GM12878 (cell line): ENCODE data around the gene MGAT3. TPM values are rescaled to one million over a fixed set of nuclear protein-coding genes. Genes with fewer than 3 reads are reported as not detected.
A peak's percentile ranks its signal among the peaks of the same experiment; 100 is the strongest.

ENCODE experiments used
- BCL11A ChIP-seq: IDR thresholded peaks from 2 replicates; pipeline ENCODE4 v1.6.1; 2011; ENCODE audit warnings: low read depth, low read length
- BHLHE40 ChIP-seq, 2 experiments: fragments of 450-650 bp in 1 of 2; IDR thresholded peaks; 2 replicates each; pipeline ENCODE4 v1.6.1; 2011 to 2017; ENCODE audit warnings: low read depth in 2 of 2, borderline replicate concordance in 1 of 2, improper control_type of control experiment in 1 of 2, low read length in 1 of 2, mild to moderate bottlenecking in 1 of 2
- CEBPB ChIP-seq, 2 experiments: fragments of 150-350 bp in 1 of 2; IDR thresholded peaks; 2 replicates each; pipeline ENCODE4 v1.6.1; 2012 to 2014; ENCODE audit warnings: low read depth in 2 of 2, low read length in 2 of 2, borderline replicate concordance in 1 of 2, inconsistent platforms in 1 of 2
- ETV6 ChIP-seq, 2 experiments: fragments of 450-650 bp in 1 of 2; IDR thresholded peaks in 1 of 2; conservative IDR thresholded peaks in 1 of 2; 2 replicates each; pipeline ENCODE4 v1.6.1; 2014; ENCODE audit warnings: antibody characterized with exemption in 1 of 2, borderline replicate concordance in 1 of 2, low read depth in 1 of 2, mild to moderate bottlenecking in 1 of 2, moderate library complexity in 1 of 2
- FOS ChIP-seq: IDR thresholded peaks from 3 replicates; pipeline ENCODE4 v1.6.1; 2011; ENCODE audit warnings: borderline replicate concordance; ENCODE audit not compliant: insufficient read length; ENCODE audit errors: extremely low read depth
- GATAD2B ChIP-seq: fragments of 450-650 bp; conservative IDR thresholded peaks from 2 replicates; pipeline ENCODE4 v1.6.1; 2017; ENCODE audit warnings: low read depth, mild to moderate bottlenecking, moderate library complexity
- HDAC2 ChIP-seq: fragments of 200-600 bp; sonication (generic); IDR thresholded peaks from 2 replicates; pipeline ENCODE4 v1.6.1; 2017
- JUND ChIP-seq: IDR thresholded peaks from 2 replicates; pipeline ENCODE4 v1.6.1; 2012; ENCODE audit warnings: low read depth, mild to moderate bottlenecking, low read length, improper control_type of control experiment, moderate library complexity
- KDM1A ChIP-seq: fragments of 200-600 bp; sonication (generic); IDR thresholded peaks from 2 replicates; pipeline ENCODE4 v1.6.1; 2016; ENCODE audit warnings: borderline replicate concordance
- KLF5 ChIP-seq: fragments of 450-650 bp; IDR thresholded peaks from 2 replicates; pipeline ENCODE4 v1.6.1; 2014; ENCODE audit warnings: mild to moderate bottlenecking; ENCODE audit not compliant: partially characterized antibody
- MXI1 ChIP-seq: fragments of 150-350 bp; IDR thresholded peaks from 2 replicates; pipeline ENCODE4 v1.6.1; 2011; ENCODE audit warnings: low read depth, mild to moderate bottlenecking, inconsistent platforms, low read length, improper control_type of control experiment
- NFXL1 ChIP-seq: fragments of 450-650 bp; IDR thresholded peaks from 2 replicates; pipeline ENCODE4 v1.6.1; 2017; ENCODE audit warnings: antibody characterized with exemption, mild to moderate bottlenecking, borderline replicate concordance
- NR2F1 ChIP-seq: fragments of 450-650 bp; conservative IDR thresholded peaks from 2 replicates; pipeline ENCODE4 v1.6.1; 2017; ENCODE audit warnings: mild to moderate bottlenecking
- RCOR1 ChIP-seq: conservative IDR thresholded peaks from 2 replicates; pipeline ENCODE4 v1.6.1; 2012; ENCODE audit warnings: low read depth, low read length, improper control_type of control experiment
- TBL1XR1 ChIP-seq: IDR thresholded peaks from 2 replicates; pipeline ENCODE4 v1.6.1; 2012; ENCODE audit warnings: low read depth, low read length, improper control_type of control experiment
- ZZZ3 ChIP-seq: IDR thresholded peaks from 2 replicates; pipeline ENCODE4 v1.6.1; 2011; ENCODE audit warnings: low read depth; ENCODE audit not compliant: control insufficient read depth, insufficient read length
- polyA plus RNA-seq, 11 experiments: library from polyadenylated mRNA; depleted of rRNA in 4 of 11; unstranded in 6 of 11; stranded (reverse) in 5 of 11; fragments of >200 nt; fragmentation: Nextera tagmentation in 4 of 11; fragmentation: Illumina TruSeq in 1 of 11; extraction: Ambion mirVana in 4 of 11; extraction: Trizol in 1 of 11; gene quantifications; 1 replicate in 1 of 11; 2 replicates in 10 of 11; pipeline versions ENCODE4 v1.2.1 to v1.2.3, GENCODE V29; 2011 to 2016; ENCODE audit warnings: inconsistent platforms in 2 of 11, missing spikeins in 2 of 11, low read depth in 1 of 11
- total RNA-seq, 4 experiments: library from RNA; depleted of rRNA in 3 of 4; stranded (reverse); fragments of >200 nt in 3 of 4; fragmentation: Illumina TruSeq in 1 of 4; extraction: Trizol in 1 of 4; gene quantifications; 2 replicates each; pipeline versions ENCODE4 v1.2.1 to v1.2.3, GENCODE V29; 2013 to 2021
- TF ChIP-seq, protein P1 (sequence below): IDR thresholded peaks from 2 replicates; pipeline ENCODE4 v1.6.1; 2011; ENCODE audit warnings: low read depth, low read length, improper control_type of control experiment, borderline replicate concordance
- TF ChIP-seq, protein P2 (sequence below): fragments of 450-650 bp; IDR thresholded peaks from 2 replicates; pipeline ENCODE4 v1.6.1; 2017; ENCODE audit warnings: low read depth, mild to moderate bottlenecking, moderate library complexity
- TF ChIP-seq, protein P3 (sequence below), 3 experiments: IDR thresholded peaks in 2 of 3; conservative IDR thresholded peaks in 1 of 3; 2 replicates each; pipeline ENCODE4 v1.5.1; 2011; ENCODE audit warnings: low read depth in 3 of 3, low read length in 3 of 3, mild to moderate bottlenecking in 3 of 3, control low read depth in 2 of 3, moderate library complexity in 2 of 3, inconsistent platforms in 1 of 3, mixed read lengths in 1 of 3; ENCODE audit not compliant: control insufficient read depth in 2 of 3, insufficient read depth in 1 of 3; ENCODE audit errors: extremely low read depth in 1 of 3
- TF ChIP-seq, protein P4 (sequence below): fragments of 450-650 bp; formaldehyde crosslinking; IDR thresholded peaks from 2 replicates; pipeline ENCODE4 v1.4.0; 2020; ENCODE audit warnings: mild to moderate bottlenecking, moderate library complexity

Gene MGAT3
- total and polyA plus RNA-seq, 10 of the 15 experiments (the other 5 are each of a cell fraction or from before 2014, with no cell fraction given), result 0.32 to 40.2 (median 11.9) TPM

DNA sequence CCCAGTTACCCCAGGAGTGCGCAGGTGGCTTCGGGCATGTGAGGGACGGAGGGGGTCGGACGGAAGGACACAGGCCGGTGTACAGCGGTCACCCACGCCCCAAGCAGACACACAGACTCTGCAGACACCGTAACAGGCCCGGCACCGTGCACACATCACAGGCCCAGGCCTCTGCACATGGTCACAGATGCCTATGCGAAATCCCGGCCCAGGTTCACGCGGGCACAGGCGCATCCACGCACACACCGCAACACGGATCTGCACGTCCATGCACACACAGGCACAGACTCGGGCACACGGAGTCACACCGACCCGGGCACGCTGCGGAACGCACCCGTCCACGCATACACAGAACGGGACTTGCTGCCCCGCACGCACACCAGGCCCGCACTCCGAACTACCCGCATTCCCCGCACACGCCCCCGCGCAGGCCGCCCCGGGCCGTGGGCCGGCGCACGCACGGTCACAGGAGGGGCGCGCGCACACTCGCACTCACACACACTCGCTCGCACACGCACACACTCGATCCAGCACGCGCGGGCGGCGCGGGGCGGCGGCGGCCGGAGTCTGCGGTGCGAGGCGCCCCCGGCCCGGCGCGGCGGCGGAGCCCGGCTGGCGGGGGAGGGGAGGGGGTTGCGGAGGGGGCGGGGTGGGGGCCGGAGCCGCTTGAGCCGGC is at the start of gene MGAT3 (continued):
- TF ChIP-seq, protein P1, sequence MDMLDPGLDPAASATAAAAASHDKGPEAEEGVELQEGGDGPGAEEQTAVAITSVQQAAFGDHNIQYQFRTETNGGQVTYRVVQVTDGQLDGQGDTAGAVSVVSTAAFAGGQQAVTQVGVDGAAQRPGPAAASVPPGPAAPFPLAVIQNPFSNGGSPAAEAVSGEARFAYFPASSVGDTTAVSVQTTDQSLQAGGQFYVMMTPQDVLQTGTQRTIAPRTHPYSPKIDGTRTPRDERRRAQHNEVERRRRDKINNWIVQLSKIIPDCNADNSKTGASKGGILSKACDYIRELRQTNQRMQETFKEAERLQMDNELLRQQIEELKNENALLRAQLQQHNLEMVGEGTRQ, result no peak
- no peak for TF ChIP-seq NR2F1
- no peak for TF ChIP-seq ETV6 (conservative IDR thresholded peaks at IDR 0.05 in 1 of 2, IDR thresholded peaks at IDR 0.05 in 1 of 2; ENCODE audit: borderline replicate concordance in 1 of 2, low read depth in 1 of 2)
- no peak for TF ChIP-seq TBL1XR1
- TF ChIP-seq ZZZ3, result no peak
- TF ChIP-seq BHLHE40 (IDR thresholded peaks at IDR 0.05; ENCODE audit: borderline replicate concordance in 1 of 2, low read depth in 2 of 2, low read length in 1 of 2), result peak in 1 of 2 experiments; percentile 48; a peak in 2 of 4 replicates
- TF ChIP-seq, protein P2, sequence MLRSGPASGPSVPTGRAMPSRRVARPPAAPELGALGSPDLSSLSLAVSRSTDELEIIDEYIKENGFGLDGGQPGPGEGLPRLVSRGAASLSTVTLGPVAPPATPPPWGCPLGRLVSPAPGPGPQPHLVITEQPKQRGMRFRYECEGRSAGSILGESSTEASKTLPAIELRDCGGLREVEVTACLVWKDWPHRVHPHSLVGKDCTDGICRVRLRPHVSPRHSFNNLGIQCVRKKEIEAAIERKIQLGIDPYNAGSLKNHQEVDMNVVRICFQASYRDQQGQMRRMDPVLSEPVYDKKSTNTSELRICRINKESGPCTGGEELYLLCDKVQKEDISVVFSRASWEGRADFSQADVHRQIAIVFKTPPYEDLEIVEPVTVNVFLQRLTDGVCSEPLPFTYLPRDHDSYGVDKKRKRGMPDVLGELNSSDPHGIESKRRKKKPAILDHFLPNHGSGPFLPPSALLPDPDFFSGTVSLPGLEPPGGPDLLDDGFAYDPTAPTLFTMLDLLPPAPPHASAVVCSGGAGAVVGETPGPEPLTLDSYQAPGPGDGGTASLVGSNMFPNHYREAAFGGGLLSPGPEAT, result no peak
- TF ChIP-seq KDM1A, result no peak
- no peak for TF ChIP-seq MXI1
- TF ChIP-seq FOS, result no peak
- no peak for TF ChIP-seq CEBPB (IDR thresholded peaks at IDR 0.05; ENCODE audit: borderline replicate concordance in 1 of 2, low read depth in 2 of 2, low read length in 2 of 2)
- no peak for TF ChIP-seq KLF5
- TF ChIP-seq RCOR1, result no peak
- TF ChIP-seq, protein P3, sequence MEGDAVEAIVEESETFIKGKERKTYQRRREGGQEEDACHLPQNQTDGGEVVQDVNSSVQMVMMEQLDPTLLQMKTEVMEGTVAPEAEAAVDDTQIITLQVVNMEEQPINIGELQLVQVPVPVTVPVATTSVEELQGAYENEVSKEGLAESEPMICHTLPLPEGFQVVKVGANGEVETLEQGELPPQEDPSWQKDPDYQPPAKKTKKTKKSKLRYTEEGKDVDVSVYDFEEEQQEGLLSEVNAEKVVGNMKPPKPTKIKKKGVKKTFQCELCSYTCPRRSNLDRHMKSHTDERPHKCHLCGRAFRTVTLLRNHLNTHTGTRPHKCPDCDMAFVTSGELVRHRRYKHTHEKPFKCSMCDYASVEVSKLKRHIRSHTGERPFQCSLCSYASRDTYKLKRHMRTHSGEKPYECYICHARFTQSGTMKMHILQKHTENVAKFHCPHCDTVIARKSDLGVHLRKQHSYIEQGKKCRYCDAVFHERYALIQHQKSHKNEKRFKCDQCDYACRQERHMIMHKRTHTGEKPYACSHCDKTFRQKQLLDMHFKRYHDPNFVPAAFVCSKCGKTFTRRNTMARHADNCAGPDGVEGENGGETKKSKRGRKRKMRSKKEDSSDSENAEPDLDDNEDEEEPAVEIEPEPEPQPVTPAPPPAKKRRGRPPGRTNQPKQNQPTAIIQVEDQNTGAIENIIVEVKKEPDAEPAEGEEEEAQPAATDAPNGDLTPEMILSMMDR (IDR thresholded peaks at IDR 0.05 in 2 of 3, conservative IDR thresholded peaks at IDR 0.05 in 1 of 3; ENCODE audit: control insufficient read depth in 2 of 3, extremely low read depth in 1 of 3, insufficient read depth in 1 of 3, low read depth in 3 of 3, low read length in 3 of 3), result no peak
- peak; percentile 79 for TF ChIP-seq GATAD2B
- TF ChIP-seq NFXL1, result no peak
- no peak for TF ChIP-seq HDAC2
- TF ChIP-seq BCL11A, result no peak
- TF ChIP-seq JUND, result no peak
- TF ChIP-seq, protein P4, sequence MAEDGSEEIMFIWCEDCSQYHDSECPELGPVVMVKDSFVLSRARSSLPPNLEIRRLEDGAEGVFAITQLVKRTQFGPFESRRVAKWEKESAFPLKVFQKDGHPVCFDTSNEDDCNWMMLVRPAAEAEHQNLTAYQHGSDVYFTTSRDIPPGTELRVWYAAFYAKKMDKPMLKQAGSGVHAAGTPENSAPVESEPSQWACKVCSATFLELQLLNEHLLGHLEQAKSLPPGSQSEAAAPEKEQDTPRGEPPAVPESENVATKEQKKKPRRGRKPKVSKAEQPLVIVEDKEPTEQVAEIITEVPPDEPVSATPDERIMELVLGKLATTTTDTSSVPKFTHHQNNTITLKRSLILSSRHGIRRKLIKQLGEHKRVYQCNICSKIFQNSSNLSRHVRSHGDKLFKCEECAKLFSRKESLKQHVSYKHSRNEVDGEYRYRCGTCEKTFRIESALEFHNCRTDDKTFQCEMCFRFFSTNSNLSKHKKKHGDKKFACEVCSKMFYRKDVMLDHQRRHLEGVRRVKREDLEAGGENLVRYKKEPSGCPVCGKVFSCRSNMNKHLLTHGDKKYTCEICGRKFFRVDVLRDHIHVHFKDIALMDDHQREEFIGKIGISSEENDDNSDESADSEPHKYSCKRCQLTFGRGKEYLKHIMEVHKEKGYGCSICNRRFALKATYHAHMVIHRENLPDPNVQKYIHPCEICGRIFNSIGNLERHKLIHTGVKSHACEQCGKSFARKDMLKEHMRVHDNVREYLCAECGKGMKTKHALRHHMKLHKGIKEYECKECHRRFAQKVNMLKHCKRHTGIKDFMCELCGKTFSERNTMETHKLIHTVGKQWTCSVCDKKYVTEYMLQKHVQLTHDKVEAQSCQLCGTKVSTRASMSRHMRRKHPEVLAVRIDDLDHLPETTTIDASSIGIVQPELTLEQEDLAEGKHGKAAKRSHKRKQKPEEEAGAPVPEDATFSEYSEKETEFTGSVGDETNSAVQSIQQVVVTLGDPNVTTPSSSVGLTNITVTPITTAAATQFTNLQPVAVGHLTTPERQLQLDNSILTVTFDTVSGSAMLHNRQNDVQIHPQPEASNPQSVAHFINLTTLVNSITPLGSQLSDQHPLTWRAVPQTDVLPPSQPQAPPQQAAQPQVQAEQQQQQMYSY (CRISPR knock-in tag), result no peak
